ENCODE measurements around the gene TRPM3.

GRCh38 chr9:70531311-70531710, 590.1 kb downstream of the TRPM3 start:
- TF ChIP-seq POLR2AphosphoS5 (IDR thresholded peaks at IDR 0.05) (no peak), CTCF (IDR thresholded peaks at IDR 0.05) (no peak), POLR2A (IDR thresholded peaks at IDR 0.05) (no peak)
